ENCODE data around the gene ARHGAP30. TPM values are rescaled to one million over a fixed set of nuclear protein-coding genes. Genes with fewer than 3 reads are reported as not detected.

The ARHGAP30 gene
- total RNA-seq, 1 experiment from 2014 or later = 0.36 TPM

DNA sequence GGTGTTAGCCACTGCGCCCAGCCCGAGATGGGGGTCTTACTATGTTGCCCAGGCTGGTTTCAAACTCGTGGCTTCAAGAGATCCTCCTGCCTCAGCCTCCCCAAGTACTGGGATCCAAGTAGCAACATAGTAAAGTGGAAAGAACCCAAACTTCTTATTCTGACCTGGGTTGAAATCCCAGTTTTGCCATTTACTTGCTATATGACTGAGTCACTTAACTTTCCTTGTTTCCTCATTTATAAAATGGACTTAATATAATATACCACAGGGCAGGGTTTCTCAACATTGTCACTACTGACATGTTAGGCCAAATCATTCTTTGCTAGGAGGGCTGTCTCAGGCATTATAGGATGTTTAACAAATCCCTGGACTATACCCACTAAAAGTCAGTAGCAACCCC is 41.4 kb upstream of the ARHGAP30 start:
- H3K27ac ChIP-seq (ENCODE audit: low read length) = no peak overlapping the region
- CTCF ChIA-PET = no interaction called here
- POLR2A ChIA-PET = no interaction called here
- H3K27me3 ChIP-seq (ENCODE audit: control insufficient read depth, insufficient read depth, low read length) = no peaks in the 10 kb centered on the region
- H3K36me3 ChIP-seq (ENCODE audit: control insufficient read depth, insufficient read depth, low read length) = no peaks in the 10 kb centered on the region; the same call in 1 of the 2 replicates
- H3K4me1 ChIP-seq (ENCODE audit: control insufficient read depth, insufficient read depth, low read length) = peaks cover 12% of the 10 kb centered on the region
- TF ChIP-seq SIN3A (IDR thresholded peaks at IDR 0.05; ENCODE audit: borderline replicate concordance, insufficient read depth, low read depth, low read length) (no peak), TCF7L2 (IDR thresholded peaks at IDR 0.05; ENCODE audit: low read depth, low read length) (no peak), POLR2AphosphoS5 (IDR thresholded peaks at IDR 0.05; ENCODE audit: low read depth, low read length) (no peak)
- TF ChIP-seq, protein P1, sequence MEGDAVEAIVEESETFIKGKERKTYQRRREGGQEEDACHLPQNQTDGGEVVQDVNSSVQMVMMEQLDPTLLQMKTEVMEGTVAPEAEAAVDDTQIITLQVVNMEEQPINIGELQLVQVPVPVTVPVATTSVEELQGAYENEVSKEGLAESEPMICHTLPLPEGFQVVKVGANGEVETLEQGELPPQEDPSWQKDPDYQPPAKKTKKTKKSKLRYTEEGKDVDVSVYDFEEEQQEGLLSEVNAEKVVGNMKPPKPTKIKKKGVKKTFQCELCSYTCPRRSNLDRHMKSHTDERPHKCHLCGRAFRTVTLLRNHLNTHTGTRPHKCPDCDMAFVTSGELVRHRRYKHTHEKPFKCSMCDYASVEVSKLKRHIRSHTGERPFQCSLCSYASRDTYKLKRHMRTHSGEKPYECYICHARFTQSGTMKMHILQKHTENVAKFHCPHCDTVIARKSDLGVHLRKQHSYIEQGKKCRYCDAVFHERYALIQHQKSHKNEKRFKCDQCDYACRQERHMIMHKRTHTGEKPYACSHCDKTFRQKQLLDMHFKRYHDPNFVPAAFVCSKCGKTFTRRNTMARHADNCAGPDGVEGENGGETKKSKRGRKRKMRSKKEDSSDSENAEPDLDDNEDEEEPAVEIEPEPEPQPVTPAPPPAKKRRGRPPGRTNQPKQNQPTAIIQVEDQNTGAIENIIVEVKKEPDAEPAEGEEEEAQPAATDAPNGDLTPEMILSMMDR (IDR thresholded peaks at IDR 0.05) = no peak
- TF ChIP-seq, protein P2, sequence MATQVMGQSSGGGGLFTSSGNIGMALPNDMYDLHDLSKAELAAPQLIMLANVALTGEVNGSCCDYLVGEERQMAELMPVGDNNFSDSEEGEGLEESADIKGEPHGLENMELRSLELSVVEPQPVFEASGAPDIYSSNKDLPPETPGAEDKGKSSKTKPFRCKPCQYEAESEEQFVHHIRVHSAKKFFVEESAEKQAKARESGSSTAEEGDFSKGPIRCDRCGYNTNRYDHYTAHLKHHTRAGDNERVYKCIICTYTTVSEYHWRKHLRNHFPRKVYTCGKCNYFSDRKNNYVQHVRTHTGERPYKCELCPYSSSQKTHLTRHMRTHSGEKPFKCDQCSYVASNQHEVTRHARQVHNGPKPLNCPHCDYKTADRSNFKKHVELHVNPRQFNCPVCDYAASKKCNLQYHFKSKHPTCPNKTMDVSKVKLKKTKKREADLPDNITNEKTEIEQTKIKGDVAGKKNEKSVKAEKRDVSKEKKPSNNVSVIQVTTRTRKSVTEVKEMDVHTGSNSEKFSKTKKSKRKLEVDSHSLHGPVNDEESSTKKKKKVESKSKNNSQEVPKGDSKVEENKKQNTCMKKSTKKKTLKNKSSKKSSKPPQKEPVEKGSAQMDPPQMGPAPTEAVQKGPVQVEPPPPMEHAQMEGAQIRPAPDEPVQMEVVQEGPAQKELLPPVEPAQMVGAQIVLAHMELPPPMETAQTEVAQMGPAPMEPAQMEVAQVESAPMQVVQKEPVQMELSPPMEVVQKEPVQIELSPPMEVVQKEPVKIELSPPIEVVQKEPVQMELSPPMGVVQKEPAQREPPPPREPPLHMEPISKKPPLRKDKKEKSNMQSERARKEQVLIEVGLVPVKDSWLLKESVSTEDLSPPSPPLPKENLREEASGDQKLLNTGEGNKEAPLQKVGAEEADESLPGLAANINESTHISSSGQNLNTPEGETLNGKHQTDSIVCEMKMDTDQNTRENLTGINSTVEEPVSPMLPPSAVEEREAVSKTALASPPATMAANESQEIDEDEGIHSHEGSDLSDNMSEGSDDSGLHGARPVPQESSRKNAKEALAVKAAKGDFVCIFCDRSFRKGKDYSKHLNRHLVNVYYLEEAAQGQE (IDR thresholded peaks at IDR 0.05; ENCODE audit: insufficient read depth in 1 of 2, low read depth in 2 of 2, low read length in 1 of 2) = no peak
- no peak overlapping the region for H3K4me3 ChIP-seq (ENCODE audit: low read depth in 2 of 2, low read length in 2 of 2)
- DNase-seq (ENCODE audit: low read depth, low spot score) (no peak), ATAC-seq (no peak)
- intact Hi-C loops (cut with micrococcal nuclease; ENCODE audit: unreplicated experiment) = no loop called here
- BruUV-seq (replicated peaks) = no TSS peak
- H3K9me3 ChIP-seq (ENCODE audit: control insufficient read depth, insufficient read depth, low read depth, low read length) = no peaks in the 10 kb centered on the region
- in situ Hi-C loops (cut with HindIII; ENCODE audit: low pct_unique_long_range_greater_than_20kb, low sequenced_read_pairs) = no loop called here

DNA sequence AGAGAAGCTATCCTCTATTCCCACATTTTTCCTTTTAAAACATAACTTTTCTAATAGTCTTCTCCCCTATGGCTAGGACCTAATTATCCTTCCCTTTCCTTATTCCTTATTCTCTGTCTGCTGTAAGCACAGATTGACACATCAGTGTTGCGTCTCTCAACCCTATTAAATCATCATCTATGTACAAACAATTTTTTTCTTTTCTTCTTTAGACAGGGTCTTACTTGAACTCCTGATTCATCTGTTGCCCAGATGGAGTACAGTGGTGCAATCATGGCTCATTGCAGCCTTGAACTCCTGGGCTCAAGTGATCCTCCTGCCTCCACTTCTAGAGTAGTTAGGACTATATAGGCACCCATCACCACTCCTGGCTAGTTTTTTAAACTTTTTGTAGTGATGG is 36.7 kb upstream of the ARHGAP30 start:
- Histone ChIP-seq H3K36me3 (ENCODE audit: control insufficient read depth, insufficient read depth, low read length) (0 out of 2 replicates have a peak, but pooled peaks cover 4% of the 10 kb centered on the region), H3K9me3 (ENCODE audit: control insufficient read depth, insufficient read depth, low read depth, low read length) (no peaks in the 10 kb centered on the region), H3K4me1 (ENCODE audit: control insufficient read depth, insufficient read depth, low read length) (no peaks in the 10 kb centered on the region), H3K27ac (ENCODE audit: low read length) (no peak overlapping the region), H3K4me3 (ENCODE audit: low read depth in 2 of 2, low read length in 2 of 2) (no peak overlapping the region), H3K27me3 (ENCODE audit: control insufficient read depth, insufficient read depth, low read length) (no peaks in the 10 kb centered on the region)
- TF ChIP-seq SIN3A (IDR thresholded peaks at IDR 0.05; ENCODE audit: borderline replicate concordance, insufficient read depth, low read depth, low read length) (no peak), POLR2AphosphoS5 (IDR thresholded peaks at IDR 0.05; ENCODE audit: low read depth, low read length) (no peak), TCF7L2 (IDR thresholded peaks at IDR 0.05; ENCODE audit: low read depth, low read length) (no peak)
- TF ChIP-seq, protein P1 (IDR thresholded peaks at IDR 0.05) = no peak
- TF ChIP-seq, protein P2 (IDR thresholded peaks at IDR 0.05; ENCODE audit: insufficient read depth in 1 of 2, low read depth in 2 of 2, low read length in 1 of 2) = no peak
- ChIA-PET CTCF (no interaction called here), POLR2A (no interaction called here)
- BruUV-seq (replicated peaks) = no TSS peak
- ATAC-seq = no peak
- in situ Hi-C loops (cut with HindIII; ENCODE audit: low pct_unique_long_range_greater_than_20kb, low sequenced_read_pairs) = no loop called here
- intact Hi-C loops (cut with micrococcal nuclease; ENCODE audit: unreplicated experiment) = no loop called here
- no peak for DNase-seq (ENCODE audit: low read depth, low spot score)

Measured in Panc1 (cell line).